Astrocyte of the hippocampus (primary cell): Measurements from ENCODE around the gene NCKAP1.
"Not testable (repeated sequence)": the region's sequence is repeated elsewhere in the genome, so short reads cannot be mapped to it uniquely, and the experiment has no call there.

ENCODE experiments used
- DNase-seq: peaks from one replicate; pipeline ENCODE4 v3.0.0; 2011; ENCODE audit warnings: low read depth, low spot score

NCKAP1 gene

DNA sequence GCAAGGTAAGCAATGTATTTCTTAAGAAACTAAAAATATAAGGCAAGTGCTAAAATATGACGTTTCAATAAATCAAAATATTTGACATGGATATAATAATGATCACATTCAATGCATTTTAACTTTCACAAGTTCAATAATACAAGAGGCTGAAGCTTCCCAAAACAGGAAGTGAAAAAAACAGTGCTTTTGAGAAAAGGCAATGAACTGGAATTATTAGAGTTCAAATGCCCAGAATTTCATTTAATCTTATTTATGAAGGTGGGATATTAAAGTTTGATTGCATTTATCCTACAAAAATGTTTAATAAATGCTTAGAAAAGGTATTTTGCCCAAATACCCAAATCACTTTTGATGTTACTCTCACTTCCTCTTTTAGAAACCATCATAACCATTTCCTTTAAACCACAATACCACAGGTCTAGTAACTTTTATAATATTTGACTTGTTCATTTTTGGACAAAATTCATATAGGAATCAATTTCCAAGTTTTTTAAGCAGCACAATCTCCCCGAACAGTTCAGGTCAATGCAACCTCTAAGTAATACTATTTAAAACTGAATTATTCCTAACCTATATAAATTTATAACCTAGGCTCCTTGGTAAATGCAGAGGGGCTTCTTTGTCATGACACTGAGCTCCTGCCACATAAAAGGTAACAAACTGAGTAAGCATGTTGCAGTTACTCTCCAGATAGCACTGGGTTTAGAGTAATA lies 2.1 kb downstream of the NCKAP1 start:
- DNase-seq, result no peak

DNA sequence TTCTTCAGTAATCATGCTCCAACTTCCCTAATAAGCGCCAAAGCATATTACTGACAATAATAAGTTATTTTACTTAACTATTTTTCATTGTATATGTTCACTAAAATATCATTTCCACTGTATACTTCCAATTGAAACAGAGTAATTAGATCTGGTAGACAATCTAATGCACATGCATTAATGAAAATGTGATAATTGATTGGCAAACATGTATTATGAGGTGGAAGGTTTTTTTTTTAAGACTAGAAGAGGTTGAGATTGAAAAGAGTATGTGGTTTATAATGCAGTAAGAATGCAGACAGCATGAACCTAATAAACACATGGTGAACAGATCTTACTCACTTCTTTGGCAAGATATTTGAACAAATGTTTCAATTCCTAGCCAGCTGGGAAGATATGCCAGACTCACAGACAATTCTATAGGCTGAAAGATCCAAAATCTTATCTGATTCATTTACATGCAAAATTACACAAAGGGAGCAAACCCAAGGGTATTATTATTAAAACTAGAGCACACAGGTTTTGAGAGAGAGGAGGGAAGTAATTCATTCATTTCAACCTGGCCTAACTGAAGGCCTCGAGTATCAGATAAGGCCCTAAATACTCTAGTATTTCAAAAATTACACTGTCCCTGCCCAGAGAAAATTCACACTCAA lies 2.8 kb downstream of the NCKAP1 start:
- DNase-seq, result peak; percentile 56

DNA sequence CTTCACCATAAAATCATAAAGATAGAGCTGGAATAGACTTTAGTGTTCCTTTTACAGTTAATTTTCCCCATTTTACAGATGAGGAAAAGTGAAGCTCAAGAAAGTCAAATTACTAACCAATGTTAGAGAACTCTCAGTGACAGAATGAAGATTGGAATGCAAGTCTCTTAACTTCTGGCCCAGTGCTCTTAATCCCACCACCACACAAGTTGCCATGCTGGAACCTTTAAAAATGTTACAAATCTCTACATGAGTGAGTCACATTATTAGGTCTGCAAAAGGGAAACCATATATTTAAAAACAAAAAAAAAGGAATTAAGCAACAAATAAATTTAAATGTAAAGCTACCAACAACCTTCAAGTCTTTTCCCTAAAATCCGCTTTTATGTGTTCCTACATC lies 3.5 kb downstream of the NCKAP1 start:
- DNase-seq, result peak; percentile 62

DNA sequence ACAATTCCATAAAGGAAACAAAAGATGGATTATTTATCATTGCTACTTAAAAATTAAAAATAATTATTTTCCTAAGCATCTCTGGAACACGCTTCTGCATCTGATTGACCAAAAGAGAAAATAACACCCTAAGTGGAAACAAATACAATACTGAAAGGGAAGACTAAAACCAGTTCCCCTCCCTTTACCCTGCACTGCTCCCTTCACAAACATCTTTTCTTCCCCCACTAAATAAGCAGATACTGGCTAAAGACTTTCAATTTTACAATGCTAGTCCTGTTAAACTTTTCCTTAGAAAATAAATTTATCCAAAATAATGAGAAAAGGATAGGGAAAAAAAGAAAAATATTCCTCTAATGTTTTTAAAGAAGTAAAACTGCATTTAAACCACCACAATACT lies 4.3 kb downstream of the NCKAP1 start:
- no peak for DNase-seq

DNA sequence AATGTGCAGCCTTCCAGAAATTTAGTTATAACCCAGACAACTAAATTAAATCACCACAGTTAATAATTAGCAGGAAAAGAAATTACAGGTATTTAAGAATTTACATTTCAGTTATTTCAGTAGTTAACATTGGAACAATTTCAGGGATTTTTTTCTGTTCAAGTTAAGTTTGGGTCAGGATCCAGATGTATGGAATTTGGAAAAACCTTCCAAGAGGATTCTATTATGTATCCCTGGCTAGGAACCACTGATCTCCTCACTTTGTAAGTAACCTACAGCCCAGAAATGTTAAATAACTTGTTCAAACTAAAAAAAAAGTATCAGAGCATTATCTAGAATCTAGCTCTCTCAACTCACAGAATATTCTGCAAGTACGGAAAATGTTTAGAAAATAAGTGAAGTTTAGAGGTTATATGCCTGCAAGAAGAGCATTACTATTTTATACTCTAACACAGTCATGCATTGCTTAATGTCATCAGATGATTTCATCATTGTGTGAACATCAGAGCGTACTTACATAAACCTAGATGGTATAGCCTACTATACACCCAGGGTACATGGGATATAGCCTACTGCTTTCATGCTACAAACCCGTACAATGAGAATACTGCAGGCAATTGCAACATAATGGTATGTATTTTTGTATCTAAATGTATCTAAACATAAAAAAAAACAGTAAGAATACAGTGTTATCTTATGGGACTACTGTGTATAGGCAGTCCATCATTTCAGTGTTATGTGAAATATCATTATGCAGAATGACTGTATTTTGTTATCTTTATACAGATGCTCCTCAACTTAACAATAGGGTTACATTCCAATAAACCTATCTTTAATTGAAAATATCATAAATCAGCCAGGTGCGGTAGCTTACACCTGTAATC lies 6.1 kb downstream of the NCKAP1 start:
- no peak for DNase-seq

DNA sequence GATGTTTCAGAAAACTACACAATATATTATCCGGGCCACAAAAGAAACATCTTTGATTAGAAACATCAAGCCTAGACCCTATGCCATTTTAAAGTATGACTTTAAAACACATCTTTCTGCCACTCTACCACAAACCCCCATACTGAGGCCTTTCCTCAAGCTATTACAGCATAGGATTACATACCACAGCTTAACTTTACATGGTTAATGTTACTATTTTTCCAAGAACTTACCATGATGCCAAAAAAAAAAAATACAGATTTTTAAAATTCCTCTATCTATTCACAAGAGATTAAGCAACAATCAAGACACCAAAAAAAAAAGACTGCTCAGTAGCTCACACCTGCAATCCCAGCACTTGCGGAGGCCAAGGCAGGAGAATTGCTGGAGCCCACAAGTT lies 9.0 kb downstream of the NCKAP1 start:
- DNase-seq, result no peak

DNA sequence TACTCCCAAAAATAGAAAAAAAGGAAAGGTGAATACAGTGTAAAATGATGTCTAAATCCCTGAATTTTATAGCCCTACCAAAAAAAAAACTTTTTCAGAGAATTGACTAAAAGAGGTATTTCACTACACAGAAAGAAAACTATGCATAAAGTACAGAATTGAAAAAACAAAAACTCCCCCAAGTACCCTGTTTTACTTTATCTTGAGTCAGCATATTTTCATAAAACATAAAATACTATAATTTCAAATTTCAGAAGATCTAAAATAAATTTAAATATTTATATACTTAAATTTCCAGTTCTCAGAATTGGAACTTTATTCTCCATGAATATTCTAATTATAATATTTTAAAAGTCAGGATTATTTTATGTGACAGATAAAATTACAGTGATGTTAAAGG lies 10.1 kb downstream of the NCKAP1 start:
- no peak for DNase-seq

DNA sequence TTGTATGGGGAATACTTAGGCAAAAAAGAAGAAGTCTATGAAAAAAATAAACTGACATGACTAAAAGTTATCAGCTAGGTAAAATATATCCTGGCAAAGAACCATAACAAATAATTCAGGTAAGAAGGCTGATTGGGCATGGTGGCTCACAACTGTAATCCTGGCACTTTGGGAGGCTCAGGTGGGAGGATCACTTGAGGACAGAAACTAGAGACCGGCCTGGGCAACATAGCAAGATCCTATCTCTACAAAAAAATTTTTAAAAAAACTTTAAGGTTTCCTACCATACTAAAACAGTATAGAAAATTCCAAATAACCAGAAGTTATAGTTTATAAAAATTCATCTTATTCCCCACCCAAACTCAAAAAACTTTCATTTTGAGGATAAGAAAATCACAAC lies 10.8 kb downstream of the NCKAP1 start:
- DNase-seq, result no peak

DNA sequence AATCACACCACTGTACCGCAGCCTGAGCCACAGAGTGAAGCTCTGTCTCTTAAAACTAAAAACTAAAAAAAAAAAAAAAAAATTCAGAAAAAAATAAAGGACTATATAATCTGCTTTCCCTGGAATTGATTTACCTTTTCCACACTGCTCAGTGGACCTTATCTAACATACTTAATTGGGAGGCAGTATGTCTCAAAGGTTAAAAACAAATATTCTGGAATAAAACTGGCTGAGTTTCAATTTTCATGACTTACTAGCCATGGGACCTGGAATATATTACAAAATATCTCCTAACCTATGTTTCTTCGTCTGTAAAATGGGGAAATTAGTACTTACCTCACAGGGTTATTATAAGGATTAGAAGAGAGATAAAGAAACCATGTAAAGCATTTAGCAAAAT lies 11.8 kb downstream of the NCKAP1 start:
- DNase-seq, result no peak

DNA sequence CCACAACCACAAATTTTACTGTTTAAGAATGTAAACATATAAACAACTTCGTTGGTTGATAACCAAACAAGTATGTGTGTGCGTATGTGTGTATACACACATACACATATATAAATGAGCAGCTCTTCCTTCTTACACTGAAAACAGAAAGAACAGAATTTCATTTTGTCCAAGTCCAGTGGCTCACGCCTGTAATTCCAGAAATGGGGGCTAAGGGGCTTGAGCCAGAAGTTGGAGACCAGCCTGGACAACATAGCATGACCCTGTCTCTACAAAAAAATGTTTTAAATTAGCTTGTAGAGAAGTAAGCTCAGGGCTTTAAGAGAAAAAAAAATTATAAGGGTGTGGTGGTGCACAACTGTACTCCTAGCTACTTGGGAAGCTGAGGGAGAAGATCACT lies 12.3 kb downstream of the NCKAP1 start:
- no peak for DNase-seq

DNA sequence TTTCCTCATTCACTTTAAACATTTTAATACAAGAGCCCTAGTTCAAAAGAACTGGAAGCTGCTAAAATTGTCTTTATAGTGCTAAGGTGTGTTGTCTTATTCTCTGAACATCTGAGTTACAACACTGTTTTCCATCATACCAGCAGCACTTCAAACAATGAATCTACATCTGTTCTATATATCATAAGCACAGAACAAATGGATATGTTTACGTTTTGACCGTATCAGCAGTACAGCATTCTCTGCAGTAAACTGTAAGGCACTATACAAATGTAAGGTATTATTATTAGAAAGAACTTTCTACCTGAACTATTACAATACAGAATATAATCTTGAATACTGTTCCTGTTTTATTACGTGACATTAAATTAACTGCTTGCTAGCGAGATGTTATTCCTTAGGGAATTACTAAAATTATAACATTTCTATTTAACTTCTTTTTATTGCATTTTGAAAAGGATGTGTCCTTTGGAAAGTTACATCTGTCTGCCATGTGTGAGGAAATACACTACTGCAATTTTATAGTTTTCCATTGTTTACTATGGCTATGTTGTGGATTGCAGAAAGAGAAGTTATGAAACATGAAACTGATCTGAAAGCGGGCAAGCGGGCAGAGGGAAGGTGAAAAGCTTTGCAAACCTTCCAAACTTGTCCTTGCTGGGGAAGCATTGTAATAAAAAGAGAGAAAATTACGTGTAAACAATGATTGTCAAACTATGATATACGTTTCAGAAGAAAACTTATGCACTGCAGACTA lies 13.7 kb downstream of the NCKAP1 start:
- no peak for DNase-seq

DNA sequence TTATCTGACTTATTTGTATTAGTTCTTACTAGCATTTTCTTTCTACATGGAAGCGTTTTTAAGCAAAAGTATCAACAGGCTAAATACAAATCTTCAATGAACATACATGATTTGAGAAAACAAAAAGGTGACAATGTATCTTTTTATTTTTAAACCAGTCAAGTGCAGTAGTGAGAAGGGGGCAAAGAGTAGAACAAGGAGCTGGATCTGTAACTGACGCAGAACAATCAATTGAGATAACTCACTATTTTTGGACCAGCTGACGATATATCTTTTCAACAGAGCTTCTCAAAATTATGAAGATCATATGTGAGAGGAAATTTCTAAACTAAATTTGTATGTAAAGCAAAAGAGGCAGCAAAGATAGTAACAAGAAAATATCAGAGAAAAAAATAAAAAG lies 15.5 kb downstream of the NCKAP1 start:
- DNase-seq, result no peak

DNA sequence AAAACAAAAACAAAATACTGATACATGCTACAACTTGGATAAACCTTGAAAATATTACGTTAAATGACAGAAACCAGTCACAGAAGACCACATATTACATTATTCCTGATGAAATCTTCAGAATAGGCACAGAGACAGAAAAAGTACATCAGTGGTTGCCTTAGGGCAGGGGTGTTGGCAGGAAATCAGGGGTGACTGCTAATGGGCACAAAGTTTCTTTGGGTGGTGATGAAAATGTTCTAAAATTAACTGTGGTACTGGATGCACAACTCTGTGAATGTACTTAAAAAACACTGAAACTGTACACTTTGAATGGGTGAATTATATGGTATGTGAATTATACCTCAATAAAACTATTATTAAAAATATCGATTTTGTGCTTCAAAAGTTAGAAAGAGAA lies 16.6 kb downstream of the NCKAP1 start:
- no peak for DNase-seq

DNA sequence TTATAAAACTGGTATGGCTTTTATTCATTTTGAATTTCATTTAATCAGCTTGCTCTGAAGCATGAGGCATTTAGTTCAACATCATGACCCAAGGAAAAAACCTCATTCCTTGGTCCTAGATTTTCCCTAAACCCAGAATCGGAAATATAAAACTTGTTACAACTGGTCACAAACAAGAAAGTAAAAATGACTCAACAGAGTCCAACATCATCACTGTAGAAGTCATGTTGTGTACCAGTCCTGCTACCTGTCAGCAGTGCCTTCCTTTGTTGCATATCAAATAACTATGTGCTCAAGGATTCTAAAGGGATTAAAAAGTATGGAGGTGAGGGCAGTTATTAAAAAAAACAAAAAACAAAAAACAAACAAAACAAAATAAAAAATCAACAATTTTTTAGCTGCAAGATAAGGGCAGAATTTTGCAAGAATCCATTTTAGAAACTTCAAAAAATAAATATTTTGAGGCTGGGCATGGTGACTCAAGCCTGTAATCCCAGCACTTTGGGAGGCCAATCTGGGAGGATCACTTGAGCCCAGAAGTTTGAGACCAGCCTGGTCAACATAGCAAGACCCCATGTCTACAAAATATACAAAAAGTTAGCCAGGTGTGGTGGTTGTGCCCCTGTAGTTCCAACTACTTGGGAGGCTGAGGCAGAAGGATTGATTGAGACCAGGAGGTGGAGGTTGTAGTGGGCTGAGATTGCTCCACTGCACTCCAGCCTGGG lies 18.4 kb downstream of the NCKAP1 start:
- no peak for DNase-seq

DNA sequence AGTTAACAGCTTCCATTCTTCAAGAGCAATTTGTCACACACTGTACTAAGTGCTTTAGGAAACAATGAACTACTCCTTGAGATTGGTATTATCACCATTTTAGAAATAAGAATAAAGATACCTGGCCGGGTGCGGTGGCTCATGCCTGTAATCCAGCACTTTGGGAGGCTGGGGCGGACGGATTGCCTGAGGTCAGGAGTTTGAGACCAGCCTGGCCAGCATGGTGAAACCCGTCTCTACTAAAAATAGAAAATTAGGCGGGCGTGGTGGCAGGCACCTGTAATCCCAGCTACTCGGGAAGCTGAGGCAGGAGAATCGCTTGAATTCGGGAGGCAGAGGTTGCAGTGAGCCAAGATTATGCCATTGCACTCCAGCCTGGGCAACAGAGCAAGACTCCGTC lies 20.4 kb downstream of the NCKAP1 start:
- DNase-seq, result not testable (repeated sequence)

DNA sequence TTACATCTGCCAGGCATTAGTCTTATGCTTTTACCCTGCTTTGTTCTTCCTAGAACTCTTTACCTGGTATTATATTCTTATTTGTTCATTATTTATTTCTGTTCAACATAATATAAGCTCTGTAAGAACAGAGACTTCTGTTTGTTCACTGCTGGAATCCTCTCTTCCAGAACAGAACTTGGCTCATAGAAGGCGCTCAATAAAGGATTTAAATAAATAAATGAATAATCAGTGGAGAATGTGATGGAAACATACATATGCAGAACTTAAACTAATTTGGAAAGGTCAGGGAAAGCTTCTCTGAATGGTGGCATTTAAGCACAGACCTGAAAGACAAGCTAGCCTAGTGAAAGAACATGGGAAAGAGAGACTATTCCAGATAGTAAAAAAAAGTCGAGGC lies 24.3 kb downstream of the NCKAP1 start:
- DNase-seq, result no peak

DNA sequence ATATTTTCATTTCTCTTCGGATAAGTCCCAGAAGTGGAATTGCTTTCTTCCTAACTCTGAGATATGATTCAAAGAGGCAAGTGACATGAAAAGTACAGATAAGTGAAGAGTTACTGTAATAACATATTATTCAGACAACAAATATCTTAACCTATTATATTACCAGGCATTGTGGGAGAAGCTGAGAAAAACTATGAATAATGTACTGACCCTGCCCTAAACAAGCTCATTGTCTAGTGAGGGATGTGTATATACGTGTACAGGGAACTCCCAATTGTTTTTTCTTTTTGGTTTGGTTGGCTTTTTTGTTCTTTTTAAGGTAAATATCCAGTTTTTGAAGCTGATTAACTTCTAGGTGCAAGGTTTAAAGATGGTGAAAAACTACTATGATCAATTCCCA lies 26.5 kb downstream of the NCKAP1 start:
- DNase-seq, result no peak

DNA sequence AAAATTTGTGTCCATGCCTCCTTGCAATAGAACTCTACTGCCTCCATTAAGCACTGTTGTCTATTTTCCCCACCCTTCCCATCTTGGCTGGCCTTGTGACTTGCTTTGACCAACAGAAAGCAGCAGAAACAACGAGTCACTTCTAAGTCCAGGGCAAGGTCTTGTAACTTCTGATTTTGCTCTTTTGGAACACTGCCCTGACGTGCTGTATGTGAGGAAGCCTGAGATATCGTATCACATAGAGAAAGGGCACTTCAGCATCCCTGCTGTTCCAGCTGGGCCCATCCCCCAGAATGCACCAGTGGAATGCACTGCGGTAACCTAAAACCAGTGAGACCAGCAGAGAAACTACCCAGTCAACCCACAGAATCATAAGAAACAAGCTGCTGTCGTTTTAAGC lies 28.1 kb downstream of the NCKAP1 start:
- peak; percentile 55 for DNase-seq

DNA sequence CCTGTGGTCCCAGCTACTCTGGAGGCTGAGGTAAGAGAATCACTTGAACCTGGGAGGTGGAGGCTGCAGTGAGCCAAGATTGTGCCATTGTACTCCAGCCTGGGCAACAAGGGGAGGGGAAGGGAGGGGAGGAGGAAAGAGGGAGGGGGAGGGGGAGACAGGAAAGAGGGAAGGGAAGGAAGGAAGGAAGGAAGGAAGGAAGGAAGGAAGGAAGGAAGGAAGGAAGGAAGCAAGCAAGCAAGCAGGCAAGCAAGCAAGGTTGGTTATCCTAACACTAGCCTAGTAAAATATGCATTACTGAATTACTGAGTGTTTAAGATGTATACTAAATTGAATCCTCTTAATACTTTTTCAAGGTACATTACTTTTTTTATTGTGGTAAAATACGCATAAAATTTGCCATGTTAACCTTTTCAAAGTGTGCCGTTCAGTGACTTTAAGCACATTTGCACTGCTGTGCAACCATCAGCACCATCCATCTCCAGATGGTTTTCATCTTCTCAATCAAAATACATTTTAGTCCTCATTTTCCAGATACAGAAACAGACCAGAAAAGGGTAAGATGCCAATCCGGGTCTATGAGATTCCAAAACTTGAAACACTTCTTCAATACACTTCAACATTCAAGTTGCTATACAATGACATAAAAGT lies 28.9 kb downstream of the NCKAP1 start:
- DNase-seq, result no peak

DNA sequence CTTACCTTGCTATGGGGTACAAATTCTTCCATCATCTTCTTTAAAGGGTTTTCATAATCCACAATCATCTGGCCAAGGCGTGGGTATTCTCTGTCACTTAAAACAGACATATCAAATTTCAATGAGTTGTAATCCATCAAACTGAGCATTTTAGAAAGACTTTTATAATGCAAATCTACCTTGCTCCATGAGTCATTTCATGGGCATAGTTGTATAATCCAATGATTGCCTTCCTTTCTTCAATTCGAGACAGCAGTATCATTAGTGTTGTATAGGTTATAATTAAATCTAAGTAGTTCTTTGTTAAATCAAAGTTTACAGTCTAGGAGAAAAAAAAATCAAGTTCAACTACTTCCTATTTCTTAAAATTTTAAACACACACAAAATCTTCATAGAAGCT lies 36.3 kb downstream of the NCKAP1 start:
- peak; percentile 28 for DNase-seq

DNA sequence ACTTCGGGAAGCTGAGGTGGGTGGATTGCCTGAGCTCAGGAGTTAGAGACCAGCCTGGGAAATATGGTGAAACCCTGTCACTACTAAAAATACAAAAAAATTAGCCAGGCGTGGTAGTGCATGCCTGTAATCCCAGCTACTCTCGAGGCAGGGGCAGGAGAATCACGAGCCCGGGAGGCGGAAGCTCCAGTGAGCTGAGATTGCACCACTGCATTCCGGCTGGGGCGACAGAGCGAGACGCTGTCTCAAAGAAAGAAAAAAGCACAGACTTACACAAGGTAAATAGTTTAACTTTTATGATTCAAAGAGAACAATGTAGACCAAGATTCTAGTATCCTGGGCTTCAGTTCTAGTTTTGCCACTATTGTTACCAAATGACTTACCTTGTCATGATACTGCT lies 37.4 kb downstream of the NCKAP1 start:
- DNase-seq, result no peak
